GM18909 (cell line): ENCODE results near the gene TAF6.

Source experiments
- ATAC-seq: cut with Tn5 transposase; IDR thresholded peaks from one replicate; pipeline ENCODE4 v1.9.1; 2021; ENCODE audit warnings: mild to moderate bottlenecking; ENCODE audit not compliant: unreplicated experiment, poor library complexity

TAF6 gene

DNA sequence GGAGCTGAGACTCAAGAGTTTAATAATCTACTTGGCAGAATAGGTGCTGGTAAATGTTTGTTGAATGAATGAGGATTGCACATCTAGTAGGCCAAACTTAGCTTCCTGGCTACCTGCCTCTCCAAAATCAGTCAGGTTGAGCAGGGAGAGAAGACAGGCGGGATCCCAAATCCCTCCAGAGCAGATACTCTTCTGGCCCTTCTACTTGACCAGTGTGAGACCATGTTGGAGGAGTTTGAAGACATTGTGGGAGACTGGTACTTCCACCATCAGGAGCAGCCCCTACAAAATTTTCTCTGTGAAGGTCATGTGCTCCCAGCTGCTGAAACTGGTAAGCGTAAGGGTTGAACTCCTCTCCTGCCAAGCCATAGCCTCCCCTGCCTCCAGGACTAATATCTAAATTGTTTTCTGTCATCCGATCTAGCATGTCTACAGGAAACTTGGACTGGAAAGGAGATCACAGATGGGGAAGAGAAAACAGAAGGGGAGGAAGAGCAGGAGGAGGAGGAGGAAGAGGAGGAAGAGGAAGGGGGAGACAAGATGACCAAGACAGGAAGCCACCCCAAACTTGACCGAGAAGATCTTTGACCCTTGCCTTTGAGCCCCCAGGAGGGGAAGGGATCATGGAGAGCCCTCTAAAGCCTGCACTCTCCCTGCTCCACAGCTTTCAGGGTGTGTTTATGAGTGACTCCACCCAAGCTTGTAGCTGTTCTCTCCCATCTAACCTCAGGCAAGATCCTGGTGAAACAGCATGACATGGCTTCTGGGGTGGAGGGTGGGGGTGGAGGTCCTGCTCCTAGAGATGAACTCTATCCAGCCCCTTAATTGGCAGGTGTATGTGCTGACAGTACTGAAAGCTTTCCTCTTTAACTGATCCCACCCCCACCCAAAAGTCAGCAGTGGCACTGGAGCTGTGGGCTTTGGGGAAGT, 5.4 kb upstream of the TAF6 start:
- no peak for ATAC-seq

DNA sequence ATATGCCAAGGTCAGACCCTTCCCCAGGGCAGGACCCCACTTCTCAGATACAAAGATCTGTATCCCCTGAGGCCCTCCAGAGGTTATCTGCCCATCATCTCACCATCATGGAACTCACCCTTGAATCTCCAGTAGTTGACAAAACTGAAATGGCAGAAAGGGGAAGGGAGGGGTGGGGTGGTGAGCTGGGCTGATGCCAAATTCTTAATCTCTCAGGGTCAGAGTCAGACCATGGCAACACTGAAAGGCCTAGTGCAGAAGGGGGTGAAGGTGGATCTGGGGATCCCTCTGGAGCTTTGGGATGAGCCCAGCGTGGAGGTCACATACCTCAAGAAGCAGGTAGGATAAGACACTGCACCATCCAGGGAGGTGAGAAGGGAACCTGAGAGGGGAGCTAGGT, 3.4 kb upstream of the TAF6 start:
- no peak for ATAC-seq

DNA sequence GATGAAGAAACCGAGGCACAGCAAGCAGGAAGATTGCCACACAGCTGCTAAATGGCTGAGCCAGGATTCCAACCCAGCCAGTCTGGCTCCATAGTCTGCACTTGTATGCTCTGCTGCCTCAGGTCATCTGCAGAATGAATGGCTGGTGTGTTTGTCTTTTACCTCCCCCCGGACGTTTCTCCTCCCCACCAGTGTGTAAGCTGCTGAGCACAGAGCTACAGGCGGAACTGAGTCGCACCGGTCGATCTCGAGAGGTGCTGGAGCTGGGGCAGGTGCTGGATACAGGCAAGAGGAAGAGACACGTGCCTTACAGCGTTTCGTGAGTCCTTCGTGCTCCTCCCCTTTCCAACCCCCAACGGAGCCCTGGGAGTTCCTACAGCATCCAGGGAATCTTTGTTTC, 2.9 kb upstream of the TAF6 start:
- ATAC-seq: no peak

DNA sequence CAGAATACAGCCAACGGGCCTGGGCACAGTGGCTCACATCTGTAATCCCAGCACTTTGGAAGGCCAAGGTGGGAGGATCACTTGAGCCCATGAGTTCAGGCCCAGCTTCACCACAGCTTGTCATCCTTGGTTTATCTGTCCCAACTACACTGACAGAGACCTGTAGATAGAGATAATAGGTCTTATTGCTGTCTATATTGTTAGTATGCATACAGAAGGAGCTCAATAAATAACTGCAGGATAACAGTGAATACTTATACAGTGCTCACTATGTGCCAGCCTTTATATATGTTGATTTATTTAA, 1.5 kb upstream of the TAF6 start:
- ATAC-seq: no peak

DNA sequence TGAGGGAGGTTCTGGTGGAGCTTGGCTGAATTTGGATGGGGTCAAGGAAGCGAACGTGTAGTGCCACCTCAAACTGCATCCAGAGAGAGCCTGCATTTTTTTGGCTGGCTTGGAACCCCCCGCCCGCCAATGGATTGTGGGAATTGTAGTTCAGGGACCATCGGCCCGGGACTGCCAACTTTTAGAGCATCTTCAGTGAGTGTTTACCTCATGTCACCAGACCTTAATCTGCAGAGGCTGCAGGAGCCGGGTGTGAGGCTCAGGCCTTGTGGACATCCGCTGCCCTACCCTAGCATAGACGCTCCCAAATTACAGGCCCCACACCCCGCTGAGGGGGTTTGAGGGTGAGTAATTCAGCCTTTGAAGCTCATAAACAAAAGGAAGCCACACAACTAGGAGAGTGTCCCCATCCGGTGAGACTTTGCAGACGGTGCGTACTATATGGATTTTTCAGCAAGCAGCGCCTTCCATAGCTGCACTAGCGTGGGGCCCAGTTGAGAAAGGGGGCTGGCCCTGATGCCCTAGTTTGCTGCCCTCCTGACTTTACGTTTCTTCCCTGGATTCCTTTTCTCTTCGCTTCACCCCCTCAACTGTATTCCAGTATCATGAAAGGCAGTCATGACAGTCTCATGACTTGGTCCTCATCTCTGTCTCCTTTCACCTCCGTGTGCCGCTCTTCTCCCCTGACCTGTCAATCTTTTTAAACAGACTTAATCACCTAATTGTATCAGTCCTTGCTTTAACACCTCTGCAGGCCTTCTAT, 993 bp upstream of the TAF6 start:
- ATAC-seq: peak; percentile 25

DNA sequence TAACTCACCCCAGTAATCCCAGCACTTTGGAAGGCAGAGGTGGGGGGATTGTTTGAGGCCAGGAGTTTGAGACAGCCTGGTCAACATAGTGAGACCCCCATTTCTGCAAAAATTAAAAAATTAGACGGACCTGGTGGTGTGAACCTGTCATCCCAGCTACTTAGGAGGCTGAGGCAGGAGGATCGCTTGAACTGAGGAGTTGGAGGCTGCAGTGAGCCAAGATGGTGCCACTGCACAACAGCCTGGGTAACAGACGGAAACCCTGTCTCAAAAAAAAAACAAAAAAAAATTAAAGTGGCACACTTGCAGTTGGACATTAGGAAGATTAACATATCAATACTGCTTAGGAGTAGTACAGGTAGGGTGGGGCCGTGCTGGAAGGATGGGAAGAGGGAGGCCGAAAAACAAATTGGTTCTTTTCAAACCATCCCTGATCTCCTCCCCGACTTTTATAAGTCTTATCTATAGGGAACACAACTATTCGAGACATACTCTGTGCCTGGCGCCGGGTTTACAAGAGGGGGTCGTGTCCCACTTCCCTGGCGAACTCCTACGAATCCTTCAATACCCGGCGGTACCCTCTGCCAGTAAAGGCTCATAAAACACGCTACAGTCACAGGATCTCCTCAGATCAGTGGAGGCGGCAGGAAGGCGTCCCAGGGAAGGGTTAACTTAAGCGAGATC, 628 bp downstream of the TAF6 start:
- no peak for ATAC-seq

DNA sequence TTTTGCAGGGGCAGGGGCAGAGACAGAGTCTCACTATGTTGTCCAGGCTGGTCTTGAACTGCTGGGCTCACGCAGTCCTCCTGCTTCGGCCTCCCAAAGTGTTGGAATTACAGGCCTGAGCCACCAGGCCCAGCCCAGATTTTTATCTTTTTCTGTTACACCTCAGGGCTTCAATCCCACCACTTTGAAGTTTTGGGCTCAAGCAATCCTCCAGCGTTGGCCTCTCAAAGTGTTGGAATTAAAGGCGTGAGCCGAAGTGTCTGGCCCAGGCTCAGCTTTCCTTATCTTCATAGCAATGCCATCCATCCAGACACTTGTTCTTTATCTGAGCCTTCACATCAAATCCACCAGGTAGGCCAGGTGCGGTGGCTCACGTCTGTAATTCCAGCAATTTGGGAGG, 4.1 kb downstream of the TAF6 start:
- no peak for ATAC-seq

DNA sequence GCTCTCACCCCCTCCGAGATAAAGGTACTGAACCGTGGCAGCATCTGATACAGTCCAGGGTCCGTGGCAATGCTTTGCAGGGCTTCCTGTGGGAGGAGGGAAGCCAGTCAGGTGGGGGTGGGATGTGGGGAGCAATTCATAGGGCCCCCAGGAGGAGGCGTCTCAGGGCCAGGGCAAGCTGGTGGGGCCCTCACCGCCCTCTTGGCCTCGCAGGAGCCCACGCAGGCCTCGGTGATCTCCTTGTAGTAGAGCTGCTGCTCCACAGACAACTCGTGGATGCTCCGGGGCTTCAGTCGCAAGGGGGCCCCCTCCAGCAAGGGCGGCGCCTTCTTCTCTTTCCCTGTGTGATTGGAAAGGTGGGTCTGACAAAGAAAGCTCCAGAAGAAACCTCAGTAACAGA, 7.2 kb downstream of the TAF6 start:
- no peak for ATAC-seq

DNA sequence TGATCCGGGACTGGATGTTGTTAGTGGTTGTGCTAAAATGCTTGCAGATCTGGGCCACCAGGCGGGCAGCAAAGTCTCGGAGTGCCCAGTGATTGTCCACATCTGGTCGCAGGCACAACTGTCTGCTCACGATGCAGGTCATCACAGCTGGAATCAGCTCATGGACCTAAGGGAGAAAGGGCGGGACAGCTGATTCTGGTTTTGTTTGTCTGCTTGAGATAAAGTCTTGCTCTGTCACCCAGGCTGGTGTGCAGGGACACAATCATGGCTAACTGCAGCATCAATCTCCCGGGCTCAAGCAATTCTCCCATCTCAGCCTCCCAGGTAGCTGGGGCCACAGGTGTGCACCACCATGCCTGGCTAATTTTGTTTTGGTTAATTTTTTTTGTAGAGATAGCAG, 8.0 kb downstream of the TAF6 start:
- no peak for ATAC-seq

DNA sequence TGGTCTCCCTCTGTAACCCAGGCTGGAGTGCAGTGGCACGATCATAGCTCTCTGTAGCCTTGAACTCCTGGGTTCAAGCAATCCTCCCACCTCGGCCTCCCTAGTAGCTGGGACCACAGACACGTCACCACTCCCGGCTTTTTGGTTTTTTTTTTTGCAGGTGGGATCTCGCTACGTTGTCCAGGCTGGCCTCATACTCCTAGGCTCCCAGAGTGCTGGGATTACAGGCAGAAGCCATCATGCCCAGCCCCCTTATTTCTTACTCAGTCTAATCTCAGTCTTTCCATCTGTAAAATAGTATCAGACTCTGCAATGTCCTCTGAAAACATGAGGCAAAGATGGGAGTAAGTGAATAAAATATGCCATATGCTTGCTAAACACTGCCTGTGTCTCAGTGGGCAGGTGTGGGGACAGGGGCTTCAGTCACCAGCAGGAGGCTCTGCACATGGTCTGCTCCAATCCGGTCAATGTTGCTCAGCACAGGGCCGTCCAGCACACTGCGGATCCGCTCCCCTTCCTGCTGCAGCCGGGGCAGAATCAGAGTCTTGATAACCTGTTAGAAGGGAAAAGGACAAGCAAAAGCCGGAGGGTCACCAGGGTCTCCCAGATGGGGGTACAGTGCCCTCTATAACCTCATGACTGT, 9.5 kb downstream of the TAF6 start:
- no peak for ATAC-seq

DNA sequence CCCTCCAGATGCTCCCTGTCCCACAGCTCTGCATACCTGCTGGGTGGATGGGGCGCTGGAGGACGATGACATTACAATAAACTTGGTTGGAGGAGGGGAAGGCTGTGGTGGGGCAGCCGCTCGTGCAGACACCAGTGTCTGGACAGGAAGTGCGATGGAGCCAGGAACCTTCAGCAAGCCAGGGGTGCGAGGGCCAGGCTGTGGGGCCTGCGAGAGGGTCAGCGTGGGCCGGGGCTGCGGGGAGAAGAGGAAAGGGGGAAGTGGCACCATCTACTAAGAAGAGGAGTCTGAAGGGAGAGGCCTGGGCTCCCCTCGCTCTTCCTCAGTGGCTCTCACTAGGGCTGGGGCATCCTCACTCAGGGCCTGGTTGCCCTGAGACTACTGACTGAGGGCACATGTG, 11.3 kb downstream of the TAF6 start:
- ATAC-seq: no peak

DNA sequence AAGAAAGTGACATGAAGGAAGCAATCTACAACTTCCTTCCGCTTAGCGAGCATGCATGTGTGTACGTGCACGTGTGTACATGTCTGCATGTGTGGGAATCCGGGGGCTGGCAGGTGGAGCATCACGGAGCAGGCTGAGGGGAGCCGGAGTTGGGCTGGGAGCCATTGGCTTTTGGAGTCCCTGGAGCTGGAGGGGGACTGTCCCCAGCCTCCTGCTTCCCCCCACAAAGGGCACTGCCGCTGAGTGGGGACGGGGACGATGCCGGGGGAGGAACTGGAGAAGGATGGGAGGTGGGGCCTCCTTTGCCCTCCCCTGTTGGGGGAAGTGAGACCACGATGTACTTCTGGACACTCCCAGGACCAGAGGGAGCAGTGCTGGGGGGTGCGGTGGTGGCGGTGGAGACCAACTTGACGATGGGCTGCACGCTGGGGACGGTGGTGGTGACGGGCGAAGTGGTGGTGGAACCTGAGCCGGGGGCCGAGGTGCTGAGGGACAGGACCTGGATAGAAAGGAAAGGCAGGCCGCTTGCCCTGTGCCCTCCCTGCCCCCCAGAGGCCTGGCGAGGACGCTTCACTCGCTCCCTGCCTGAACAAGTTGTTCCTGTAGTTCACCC, 11.9 kb downstream of the TAF6 start:
- ATAC-seq: no peak

DNA sequence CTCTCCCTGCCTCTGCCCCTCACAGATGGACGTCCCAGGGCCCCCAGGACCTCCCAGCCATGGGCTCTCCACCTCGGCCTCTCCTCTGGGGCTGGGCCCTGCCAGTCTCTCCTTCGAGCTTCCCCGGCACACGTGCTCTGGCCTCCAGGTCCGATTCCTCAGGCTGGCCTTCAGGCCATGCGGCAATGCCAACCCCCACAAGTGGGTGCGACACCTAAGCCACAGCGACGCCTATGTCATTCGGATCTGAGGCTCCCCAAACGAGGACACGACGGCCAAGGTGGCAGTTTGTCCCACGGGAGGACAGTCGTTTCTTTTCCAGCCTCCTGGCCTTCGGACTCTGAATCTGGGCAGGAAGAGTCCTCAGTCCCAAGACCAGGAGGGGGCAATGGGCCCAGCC, 12.5 kb downstream of the TAF6 start:
- ATAC-seq: no peak

DNA sequence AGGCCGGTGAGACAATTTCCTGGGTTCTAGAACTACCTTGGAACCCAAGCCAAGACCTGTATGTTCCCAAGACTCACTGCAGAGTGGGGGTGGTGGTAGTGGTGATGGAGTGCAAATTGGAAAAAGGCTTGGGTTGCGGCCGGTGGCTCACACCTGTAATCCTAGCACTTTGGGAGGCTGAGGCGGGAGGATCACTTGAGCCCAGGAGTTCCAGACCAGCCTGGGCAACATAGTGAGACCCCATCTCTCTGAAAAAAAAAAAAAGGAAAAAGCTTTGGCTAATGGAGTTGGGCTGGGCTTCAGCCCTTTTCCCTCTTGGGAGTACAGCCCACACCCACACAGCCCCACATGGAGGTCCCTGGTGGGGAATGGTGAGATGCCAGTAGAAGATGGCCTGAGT, 13.6 kb downstream of the TAF6 start:
- ATAC-seq: no peak

DNA sequence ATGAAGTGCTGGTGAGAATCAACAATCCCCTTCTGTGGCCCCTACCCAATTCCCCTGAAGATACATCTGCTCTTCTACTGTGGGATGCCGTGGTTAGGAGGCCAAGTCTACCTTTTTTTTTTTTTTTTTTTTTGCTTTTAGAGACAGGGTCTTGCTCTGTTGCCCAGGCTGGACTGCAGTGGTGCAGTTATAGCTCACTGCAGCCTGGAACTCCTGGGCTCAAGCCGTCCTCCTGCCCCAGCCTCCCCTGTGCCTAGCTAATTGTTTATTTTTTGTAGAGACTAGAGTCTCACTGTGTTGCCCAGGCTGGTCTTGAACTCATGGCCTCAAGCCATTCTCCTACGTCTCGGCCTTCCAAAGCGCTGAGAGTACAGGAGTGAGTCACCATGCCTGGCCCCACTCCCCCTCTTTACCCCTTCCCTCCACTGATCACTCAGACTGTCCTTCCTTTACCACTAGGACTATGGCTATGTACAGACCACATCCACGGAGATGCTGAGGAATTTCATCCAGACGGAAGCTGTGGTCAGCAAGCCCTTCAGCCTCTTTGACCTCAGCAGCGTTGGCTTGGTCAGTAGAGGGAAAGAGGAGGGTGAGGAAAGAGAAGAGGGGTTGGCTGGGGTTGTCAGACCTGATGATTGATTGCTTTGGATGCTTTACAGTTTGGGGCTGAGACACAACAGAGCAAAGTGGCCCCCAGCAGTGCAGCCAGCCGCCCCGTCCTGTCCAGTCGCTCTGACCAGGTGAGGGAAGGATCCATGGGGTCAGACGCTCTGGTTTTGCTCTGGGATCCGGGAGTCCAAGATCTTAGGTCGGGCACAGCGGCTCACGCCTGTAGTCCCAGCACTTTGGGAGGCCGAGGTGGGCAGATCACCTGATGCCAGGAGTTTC, 16.0 kb downstream of the TAF6 start:
- no peak for ATAC-seq

DNA sequence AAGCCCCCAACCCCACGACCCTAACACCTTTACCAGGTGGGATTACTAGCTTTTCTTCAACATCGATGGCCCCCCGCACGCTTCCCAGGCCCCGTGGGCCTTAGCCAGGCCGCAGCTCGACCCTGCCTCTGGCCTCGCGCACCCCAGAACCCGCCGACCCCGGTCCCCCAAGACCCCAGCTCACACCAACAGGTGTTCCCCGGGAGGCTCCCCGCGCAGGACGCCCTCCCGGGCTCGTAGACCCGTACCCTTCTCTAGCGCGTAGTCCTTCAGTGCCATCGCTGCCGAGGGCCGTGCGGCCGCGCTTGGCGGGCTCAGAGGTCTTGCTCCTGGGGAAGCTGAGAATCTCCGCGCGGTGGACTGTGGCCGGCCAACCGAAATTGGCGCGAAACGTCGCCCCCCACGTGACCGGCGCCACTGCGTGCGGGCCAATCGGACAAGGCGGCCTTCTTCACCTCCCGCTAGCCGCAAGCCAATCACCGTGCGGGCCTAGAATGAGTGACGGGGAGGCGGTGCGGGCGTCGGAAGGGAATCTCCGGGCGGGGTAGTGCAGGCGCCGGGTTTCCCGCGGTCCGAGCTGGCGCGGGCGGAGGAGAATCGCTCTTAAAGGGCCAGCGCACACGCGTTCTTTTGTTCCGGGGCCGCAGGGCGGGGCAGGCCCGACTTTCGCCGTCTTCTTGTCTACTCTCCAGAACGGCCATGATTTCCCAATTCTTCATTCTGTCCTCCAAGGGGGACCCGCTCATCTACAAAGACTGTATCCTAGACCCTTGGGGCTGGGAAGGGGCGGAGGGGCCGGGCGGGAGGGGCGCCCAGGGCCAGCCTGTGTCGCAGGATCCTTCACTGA, 17.9 kb downstream of the TAF6 start, which contains the start of the genes AP4M1 and MCM7:
Gene AP4M1 (plus strand): TSS at position 628 of the 847 bp plus-strand sequence. CDS start 72 bp downstream, at position 700.
Gene MCM7 (minus strand): TSS at position 382 of the 847 bp plus-strand sequence. CDS start 103 bp downstream, at position 279.
- peak; percentile 85 for ATAC-seq

DNA sequence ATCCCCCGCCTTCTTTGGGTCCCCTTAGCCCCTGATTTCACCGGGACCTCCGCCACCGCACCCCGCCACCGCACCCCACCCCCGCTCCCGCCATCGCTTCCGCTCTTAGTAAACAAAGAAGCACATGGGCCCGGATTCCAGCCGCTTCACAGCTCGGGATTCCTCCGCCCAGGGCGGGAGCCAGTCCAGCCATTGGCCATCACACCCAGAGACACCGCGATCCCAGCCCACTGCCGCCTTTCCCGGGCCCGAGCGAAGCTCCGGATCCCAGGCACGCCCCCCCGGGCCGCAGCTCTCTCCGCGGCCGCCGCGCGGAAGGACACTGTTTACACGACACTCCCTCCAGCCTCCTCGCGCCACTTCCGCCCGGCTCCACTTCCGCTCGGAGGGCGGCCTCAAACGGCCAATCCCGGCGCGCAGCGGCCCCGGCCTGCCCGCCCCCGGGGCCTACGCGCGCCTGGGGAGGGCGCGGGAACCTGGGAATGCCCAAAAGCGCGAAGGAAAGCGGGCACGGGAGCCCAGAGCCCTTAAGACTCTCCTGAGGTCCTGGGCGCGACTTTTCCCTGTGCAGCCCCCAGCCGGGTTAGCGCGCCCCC, 18.6 kb downstream of the TAF6 start:
- ATAC-seq: peak; percentile 68

DNA sequence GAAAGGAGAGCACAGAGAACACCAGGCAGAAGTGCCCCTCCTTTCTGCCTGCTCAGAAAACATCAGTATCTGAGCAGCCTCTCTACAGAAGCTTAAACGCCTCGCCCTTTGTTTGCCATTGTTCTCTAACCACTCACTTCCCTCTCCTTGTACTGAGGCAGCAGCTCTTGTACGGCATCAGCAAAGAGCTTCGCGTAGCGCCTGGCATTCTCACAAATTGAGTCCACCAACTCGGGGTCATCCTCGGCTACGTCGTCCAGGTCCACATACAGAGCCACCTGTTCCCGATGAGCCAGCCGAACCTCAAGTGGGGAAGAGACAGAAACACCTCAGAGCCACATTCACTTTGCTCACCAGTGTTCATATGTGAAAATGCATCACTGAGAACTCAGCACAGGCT, 19.7 kb downstream of the TAF6 start:
- ATAC-seq: no peak
